NCI-H1092 (cell line): Measurements from ENCODE around the gene RPF1.
A peak's percentile ranks its signal among the peaks of the same experiment; 100 is the strongest.
"Not testable (repeated sequence)": the region's sequence is repeated elsewhere in the genome, so short reads cannot be mapped to it uniquely, and the experiment has no call there.

Experiments
- DNase-seq: peaks from one replicate; lab custom pipeline; 2025; lab: John Stamatoyannopoulos, UW

RPF1 gene, protein sequence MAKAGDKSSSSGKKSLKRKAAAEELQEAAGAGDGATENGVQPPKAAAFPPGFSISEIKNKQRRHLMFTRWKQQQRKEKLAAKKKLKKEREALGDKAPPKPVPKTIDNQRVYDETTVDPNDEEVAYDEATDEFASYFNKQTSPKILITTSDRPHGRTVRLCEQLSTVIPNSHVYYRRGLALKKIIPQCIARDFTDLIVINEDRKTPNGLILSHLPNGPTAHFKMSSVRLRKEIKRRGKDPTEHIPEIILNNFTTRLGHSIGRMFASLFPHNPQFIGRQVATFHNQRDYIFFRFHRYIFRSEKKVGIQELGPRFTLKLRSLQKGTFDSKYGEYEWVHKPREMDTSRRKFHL

DNA sequence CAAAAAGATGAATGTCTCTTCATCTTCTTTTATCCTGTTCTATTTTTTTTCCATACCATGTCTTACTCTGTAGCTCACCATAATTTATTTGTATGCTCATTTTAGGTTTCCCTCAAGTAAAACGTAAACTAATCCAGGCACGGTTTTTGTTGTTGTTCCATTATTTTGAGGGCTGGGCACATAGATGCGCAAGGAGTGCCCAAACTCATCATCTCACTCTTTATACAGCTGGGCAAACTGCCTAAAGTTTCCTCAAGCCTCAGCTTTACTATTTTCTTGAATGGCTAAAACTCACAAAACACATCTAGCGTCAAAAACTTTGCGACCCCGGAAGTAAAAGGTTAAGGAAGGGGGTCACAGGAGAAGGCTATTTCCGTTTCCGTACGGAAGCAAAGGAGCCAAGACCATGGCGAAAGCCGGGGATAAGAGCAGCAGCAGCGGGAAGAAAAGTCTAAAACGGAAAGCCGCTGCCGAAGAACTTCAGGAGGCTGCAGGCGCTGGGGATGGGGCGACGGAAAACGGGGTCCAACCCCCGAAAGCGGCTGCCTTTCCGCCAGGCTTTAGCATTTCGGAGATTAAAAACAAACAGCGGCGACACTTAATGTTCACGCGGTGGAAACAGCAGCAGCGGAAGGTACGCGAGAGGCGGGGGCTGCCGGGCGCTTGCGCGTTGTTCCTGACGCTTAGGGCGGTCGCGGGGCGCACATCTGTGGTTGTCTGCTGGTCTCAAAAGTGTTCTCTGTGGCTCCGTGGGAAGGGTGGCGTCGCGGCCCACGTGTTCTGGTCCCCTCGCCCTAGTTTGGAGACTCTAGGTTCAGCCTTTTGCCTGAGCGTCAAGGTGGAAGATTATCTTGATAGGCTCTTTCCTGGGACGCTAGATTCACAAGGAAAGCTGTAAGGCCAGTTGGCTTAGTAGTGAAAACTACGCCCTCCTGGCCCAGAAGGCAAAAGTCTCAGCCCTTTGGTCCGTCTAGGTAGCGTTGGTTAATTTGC is at the start of gene RPF1:
Gene RPF1, plus strand, starts transcription at position 391 of the 993 bp plus-strand sequence. Its CDS starts 16 bp downstream, at position 407.
- peak; percentile 78 for DNase-seq

DNA sequence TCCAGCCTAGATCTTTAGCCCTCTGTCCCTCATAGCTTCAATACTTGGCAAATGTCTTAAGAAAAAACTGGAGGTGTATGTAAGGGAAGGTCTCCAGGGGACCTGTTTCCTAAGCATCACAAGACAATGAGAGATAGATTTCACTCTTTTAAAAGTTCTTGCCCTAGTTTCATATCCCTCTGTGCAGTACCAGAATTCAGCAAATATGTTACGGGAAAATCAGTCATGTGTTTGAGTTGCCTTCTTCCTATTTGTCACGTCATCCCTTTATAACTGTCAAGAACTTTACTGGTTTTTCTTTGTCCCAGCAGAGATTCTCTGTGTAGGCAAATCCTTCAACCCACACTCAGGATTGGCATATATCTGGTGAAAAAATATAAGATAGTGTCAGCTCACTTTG is 48.5 kb upstream of the RPF1 start:
- no peak for DNase-seq

DNA sequence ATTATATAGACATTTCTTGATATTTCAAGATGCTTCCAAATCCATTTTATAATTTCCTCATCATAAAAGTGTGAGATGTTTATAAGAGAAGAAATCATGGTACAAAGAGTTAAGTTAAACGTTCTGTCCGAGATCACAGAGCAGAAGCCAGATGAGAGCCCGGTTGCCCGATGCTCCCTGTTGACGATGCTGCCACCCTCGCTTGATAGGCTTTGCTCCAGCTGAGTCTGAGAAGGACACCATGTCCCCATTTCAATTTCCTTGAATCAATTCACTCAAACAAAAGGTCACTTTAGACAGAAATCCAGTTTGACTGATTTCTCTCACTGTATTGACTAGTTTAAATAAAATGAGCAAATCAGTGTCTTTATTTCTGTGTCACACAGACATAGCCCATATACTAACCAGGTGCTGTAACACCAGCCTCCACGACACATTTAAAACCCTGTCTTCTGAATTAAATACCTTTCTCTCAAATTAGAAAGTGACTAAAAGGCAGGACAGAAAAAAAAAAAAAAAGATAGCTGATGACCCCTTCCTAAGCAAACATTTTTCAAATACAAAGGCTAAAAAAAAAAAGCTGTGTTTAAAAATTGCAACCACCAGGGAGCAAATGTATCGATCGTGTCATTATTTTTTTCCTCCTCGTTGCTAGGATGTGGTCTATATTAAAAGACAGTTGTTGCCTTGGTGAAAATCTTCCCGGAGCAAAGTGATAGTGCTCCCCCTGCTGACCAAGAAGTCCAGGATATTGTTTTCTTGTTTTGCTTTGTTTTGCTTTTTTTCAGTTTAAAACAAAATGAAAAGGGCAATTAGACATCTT is 45.6 kb upstream of the RPF1 start:
- DNase-seq: peak; percentile 67

DNA sequence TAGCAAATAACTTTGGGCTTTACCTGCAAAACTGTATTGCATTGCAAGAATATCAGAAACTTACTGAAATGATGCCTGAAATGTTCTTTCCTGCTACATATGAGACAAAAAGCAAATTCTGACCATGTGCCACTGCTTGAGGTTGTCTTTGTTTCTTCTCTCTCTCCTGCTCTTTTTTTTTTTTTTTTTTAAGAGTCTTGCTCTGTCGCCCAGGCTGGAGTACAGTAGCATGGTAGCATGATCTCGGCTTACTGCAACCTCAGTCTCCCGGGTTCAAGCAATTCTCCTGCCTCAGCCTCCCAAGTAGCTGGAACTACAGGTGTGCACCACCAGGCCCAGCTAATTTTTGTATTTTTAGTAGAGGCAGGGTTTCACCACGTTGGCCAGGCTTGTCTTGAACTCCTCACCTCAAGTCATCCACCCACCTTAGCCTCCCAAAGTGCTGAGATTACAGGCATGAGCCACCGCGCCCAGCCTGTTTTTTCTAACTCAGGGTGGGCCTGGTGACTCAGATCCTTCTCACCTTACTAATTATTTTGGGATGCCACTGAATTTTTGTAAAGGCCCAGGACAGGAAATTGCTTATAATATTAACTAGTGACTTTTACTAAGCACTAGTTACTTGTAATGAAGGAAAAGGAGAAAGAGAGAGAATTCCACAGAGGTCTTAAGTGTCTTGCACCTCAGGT is 44.8 kb upstream of the RPF1 start:
- DNase-seq: no peak

DNA sequence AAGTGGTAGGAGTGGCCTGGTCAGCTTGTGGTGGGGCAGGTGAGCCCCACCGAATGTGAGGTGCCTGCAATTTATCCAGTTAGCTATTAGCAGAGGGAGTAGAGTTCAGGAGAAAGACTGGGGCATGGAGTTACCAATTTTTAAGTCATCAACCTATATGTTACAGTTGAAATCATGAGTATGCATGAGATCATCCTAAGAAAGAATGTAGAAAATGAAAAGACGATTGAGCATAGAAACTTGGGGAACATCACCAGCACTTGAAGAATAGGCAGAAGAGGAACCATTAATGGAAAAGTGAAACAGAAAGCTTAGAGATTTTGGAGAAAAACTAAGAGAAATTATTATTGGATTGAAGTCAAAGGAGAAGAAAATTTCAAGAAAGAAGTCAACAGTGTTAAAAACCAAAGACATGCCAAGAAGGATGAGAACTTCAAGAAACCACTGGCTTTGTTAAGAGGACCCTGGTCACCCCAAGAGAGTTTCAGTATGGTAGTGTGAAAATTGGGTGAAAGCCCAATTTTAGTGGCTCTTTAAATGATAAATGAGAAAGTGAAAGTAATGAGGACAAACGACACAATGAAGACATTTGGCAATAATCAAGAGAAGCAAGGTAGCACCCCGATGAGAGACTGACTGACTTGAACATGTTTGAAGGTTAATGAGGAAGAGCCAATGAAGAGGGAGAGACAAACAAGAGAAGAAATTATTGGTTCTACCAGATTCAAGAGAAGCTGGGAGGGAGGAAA is 44.1 kb upstream of the RPF1 start:
- DNase-seq: no peak

DNA sequence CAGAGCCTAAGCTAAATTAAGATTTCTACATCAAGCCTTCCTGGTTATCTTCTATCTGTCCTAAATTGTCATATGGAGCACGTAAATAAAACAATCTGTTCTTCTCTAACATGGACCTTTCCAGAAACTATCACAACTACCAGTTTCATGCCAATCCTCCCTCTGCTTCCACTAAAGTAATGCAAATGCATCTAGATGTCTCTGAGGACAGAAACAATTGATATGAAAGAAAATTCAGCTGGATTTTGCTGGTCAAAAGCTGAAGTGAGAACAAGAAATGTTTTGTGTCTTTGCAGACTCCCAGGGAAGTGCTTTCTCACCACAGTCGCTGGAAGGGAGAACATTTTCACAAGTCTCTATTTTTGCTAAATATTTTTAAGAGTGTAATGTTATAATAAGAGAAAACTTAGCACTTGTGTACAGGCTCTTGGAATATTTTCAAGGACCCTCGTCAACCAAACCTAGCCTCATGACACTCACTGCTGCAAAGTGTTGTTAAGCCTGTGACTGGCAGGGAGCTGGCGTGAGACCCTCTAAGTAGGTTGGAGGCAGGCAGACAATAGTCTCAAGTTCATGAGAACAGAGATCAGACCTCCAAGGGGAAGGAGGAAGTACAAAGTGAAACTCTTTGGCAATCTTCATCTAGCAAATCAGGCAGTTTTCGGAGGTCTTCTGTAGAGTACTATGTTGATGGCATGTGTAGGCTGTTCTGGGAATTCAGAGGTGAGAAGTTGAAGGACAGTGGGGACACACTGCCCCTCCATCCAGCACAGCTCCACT is 42.0 kb upstream of the RPF1 start:
- no peak for DNase-seq

DNA sequence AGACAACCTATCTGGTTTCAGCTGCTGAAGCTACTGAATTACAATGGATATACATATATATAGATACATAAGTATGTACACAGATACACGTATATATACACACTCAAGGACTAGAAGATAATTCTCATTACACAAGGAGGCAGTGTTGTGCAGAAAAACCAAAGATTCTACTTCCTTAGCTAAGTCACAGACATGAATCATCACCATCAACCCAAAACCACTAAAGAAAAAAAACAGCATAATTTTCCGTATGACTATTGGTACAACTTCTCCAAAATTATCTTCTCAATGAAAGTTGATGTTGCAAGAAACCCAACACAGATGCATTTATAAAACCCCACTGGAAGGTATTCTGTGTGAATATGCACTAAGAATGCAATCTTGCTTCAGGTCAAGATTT is 36.8 kb upstream of the RPF1 start:
- DNase-seq: no peak

DNA sequence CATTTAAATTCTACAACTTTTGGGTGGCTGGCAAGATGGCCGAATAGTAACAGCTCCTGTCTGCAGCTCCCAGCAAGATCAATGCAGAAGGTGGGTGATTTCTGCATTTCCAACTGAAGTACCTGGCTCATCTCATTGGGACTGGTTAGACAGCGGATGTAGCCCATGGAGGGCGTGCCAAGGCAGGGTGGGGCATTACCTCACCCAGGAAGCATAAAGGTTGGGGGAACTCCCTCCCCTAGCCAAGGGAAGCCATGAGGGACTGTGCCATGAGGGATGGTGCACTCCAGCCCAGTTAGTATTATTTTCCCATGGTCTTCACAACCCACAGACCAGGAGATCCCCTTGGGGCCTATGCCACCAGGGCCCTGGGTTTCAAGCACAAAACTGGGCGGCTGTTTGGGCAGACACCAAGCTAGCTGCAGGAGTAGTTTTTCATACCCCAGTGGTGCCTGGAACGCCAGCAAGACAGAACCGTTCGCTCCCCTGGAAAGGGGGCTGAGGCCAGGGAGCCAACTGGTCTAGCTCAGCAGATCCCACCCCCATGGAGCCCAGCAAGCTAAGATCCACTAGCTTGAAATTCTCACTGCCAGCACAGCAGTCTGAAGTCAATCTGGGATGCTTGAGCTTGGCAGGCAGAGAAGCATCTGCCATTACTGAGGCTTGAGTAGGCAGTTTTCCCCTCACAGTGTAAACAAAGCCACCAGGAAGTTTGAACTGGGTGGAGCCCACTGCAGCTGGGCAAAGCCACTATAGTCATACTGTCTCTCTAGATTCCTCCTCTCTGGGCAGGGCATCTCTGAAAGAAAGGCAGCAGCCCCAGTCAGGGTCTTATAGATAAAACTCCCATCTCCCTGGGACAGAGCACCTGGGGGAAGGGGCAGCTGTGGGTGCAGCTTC is 36.1 kb upstream of the RPF1 start:
- DNase-seq: not testable (repeated sequence)

DNA sequence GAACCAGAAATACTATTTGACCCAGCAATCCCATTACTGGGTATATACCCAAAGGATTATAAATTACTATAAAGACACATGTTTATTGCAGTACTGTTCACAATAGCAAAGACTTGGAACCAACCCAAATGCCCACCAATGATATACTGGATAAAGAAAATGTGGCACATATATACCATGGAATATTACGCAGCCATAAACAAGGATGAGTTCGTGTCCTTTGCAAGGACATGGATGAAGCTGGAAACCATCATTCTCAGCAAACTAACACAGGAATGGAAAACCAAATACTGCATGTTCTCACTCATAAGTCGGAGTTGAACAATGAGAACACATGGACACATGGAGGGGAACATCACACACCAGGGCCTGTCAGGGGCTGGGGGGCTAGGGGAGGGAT is 30.4 kb upstream of the RPF1 start:
- not testable (repeated sequence) for DNase-seq

DNA sequence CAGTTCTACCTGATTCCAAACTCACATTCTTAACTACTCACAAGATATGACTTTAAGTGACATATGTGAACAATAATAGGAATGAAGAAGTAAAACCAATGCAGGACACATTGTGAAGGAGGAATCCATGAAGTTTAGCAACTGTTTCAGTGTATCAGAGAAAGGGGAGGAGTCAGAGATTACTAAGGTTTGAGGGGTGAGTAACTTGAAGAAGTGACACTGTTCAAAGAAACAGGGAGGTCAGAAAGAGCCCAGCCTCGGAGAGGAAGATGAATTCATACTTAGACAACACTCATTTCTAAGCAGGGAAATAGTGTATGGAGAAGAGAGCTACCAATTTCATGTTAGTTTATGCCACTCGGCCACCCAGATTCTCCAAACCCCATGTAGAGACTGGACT is 28.2 kb upstream of the RPF1 start:
- DNase-seq: no peak

DNA sequence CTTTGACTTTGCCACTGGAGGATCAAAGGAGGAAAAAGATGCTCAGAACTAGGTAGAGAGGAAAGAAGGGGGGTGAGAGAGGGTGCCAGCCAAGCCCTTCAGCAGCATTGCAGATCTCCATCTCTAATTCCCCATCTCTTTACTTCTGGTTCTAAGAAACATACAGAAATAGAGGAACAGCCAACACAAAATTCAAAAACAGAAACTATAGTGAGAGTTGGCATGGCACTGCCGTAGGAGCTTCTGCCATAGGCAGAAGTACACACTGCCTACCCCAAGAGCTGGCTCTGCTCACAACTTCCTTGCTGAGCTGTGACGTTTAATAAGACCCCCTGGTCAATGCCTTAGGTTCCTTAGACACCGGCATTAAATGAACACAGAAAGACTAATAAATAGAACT is 26.6 kb upstream of the RPF1 start:
- no peak for DNase-seq

DNA sequence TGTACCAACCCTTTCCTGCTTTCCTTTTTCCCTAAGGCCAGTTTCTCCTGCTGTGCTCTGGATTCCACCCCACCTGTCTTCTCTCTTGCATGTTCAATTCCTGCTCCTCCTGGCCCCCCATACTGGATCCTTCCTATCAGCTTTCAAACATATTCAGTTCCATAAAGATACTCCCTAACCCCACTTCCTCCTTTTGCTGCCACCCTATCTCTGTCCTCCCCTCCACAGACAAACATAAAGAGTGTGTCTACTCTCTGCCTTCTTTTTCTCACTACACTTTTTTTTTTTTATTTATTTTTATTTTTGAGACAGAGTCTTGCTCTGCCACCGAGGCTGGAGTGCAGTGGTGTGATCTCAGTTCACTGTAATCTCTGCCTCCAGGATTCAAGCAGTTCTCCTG is 16.9 kb upstream of the RPF1 start:
- DNase-seq: no peak

DNA sequence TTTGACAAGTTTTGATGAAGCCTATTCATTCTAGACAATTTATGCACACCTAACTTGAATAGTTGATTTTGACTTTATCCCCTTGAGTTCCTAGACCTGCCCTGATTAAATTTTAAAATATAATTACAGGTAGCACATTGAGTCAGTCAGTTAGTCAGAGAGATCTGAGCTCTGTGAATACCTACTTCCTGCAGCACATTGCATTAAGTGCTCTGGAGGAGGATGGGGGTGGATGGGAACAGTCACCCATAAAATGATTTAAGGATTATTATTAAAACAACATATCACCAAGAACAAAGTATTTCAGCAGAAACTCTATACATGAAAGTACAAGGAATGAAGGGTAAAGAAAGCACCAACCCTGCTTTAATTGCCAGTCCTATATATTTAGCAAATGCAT is 11.8 kb upstream of the RPF1 start:
- DNase-seq: no peak

DNA sequence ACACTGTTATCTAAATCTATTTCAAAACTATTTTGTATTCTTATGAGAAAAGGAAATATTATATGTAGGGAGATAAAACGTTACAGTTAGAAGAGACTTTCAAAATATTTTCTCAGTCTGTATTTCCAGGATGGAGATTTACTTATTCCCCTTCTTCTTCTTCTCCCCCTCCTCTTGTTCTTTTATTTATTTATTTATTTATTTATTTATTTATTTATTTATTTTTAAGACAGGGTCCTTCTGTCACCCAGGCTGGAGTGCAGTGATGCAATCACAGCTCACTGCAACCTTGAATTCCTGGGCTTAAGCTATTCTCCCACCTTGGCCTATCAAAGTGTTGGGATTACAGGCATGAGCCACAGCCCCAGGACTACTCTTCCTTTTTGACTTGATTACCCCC is 2.8 kb upstream of the RPF1 start:
- DNase-seq: no peak

DNA sequence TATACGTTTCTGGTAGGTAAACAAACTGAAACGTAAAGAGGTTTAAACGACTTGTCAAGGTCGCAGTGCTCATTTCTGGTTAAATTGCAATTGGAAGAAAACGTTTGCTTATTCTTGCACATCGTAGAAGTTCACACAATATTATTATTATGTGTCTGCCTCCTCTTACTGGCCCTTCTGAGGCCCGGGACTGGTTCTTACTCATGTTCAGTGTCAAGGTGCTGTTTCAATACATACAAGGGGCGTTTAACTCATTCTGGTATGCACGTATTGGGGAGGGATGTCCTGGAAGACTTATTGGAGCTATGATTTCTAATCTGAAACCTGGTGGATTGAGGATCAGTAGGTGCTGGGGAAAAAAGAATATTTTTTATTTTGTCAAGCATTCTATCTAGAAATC is 932 bp downstream of the RPF1 start:
- DNase-seq: no peak

DNA sequence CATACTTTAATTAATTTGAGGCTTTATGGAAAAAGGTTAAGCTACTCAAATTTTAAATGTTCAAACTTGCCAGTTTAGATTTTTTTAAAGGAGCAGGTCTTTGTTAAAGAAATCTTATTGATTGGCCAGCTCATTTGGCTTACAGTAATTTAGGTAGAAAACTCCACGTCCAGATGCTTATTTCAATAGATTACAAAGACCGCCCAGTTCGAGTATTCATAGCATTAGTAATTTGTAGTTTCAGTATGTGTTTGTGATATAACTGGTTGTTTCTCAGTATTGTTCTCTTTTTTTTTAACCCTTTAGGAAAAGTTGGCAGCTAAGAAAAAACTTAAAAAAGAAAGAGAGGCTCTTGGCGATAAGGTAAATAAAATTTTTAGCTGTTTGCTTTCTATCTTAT is 1.6 kb downstream of the RPF1 start:
- DNase-seq: no peak

DNA sequence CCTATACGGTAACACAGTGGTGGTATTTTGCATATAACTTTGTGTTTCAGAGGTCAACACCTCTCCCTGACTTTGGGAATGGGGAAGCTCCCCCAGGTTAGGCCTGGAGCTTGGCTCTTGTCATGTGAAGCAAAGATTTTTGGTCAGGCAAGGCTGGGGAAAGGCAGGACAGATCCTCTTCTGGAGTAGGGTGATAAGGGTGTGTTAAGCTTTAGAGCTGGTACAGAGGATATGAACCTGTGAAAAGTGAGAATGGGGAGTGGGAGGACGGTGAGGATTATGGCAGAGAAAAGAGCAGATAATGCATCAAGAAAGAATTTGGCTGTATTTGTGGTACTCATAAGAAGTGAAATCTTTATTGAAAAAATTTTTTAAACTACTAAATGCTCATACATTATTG is 2.3 kb downstream of the RPF1 start:
- no peak for DNase-seq

DNA sequence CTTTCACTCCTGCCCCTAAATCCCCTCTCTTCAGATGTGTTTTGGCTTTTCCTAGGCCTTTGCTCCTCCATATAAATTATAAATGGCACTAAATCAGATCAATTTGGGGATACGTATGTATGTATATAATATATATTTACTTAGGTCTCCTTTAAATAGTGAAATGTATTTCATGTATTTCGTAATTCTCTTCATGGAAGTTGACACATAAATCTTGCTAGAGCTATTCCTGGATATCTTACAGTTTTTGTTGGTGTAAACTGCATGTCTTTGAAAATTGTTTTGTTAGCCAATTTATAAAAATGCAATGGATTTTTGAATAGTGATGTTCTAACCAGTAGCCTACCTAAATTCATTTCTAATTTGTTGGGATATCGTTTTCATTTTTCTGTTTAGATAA is 9.0 kb downstream of the RPF1 start:
- no peak for DNase-seq

DNA sequence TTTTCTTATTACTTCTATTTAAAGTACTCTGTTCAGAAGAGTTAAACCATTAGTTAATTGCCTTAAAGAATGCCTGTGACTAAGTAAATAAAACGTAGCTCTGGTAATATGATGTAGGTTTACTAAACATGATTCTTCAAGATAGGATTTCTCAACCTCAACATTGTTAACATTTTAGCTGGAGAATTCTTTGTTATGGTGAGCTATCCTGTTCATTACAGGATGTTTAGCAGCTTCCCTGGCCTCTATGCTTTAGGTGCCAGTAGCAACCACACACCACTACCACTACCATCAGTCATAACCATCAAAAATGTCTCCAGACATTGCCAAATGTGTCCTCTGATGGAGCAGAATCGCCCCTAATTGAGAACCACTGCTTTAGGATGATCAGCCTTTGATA is 10.7 kb downstream of the RPF1 start:
- DNase-seq: no peak
